Middle frontal gyrus (tissue), 1 donor: ENCODE measurements around the gene MYO1D.
"Not testable (repeated sequence)": the region's sequence is repeated elsewhere in the genome, so short reads cannot be mapped to it uniquely, and the experiment has no call there.

Experiments used
- DNase-seq: peaks from one replicate; pipeline ENCODE4 v3.0.0-alpha.2; 2015; ENCODE audit warnings: low spot score; ENCODE audit errors: extremely low spot score

MYO1D gene

GRCh38 chr17:32777922-32778321 lies 99.0 kb downstream of the MYO1D start:
- DNase-seq: no peak

- no peak for DNase-seq
Measured at GRCh38 chr17:32777436-32777835, 99.5 kb downstream of the MYO1D start.

DNA sequence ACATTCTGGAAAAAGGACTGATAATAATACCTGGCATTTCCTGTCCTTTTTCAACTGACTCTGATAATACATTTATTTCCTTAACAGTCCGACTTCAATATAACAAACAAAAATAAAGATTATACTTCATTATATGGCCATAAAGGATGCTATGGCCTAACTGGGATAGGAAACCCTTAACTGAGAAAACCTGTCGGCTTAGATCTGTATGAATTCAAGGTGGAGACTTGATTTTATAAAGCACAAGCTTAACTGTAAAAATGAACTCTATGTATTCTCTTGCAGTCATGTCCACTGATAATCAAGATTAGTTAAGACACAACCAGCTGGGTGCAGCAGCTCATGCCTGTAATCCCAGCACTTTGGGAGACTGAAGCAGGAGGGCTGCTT lies 102.2 kb downstream of the MYO1D start:
- DNase-seq: no peak

DNA sequence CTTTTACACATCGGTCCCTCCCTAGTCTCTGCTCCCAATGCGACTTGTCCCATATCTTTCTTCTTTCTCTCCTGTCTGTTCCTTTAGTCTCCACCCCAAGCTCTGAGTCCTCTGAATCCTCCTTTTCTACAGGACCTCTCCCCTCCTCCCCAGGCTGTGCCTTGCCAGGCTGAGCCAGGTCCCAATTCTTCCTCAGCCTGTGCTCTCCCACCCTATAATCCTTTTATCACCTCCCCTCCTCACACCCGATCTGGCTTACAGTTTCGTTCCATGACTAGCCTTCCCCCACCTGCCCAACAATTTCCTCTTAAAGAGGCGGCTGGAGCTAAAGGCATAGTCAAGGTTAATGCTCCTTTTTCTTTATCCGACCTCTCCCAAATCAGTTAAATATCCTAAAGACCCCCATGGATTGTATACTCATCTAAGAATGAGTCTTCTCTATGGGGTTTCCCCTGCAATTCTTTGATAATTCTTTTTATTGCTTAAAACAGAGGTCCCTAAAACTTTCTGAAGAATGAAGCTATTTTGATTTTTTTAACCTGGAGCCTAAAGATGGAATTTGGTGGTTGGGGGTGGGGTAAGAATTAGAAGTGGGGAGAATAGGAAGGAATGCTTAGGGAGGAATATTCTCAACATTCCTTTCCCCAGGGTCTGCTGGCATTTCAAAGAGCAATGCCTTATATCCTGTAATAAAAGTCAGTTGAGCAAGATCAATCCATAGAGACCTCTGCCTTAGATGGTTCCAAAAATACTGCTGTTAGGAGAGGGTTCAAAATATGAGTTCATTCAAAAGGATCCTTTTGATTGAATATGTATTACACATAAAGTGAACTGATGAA lies 102.8 kb downstream of the MYO1D start:
- DNase-seq: no peak

- DNase-seq: no peak
Measured at GRCh38 chr17:32772453-32773025, 104.4 kb downstream of the MYO1D start.

GRCh38 chr17:32771396-32771795 lies 105.5 kb downstream of the MYO1D start:
- no peak for DNase-seq

GRCh38 chr17:32769846-32770245 lies 107.1 kb downstream of the MYO1D start:
- DNase-seq: no peak

- no peak for DNase-seq
Measured at GRCh38 chr17:32763855-32764439, 113.0 kb downstream of the MYO1D start.

- DNase-seq: no peak
Measured at GRCh38 chr17:32759476-32759875, 117.4 kb downstream of the MYO1D start.

DNA sequence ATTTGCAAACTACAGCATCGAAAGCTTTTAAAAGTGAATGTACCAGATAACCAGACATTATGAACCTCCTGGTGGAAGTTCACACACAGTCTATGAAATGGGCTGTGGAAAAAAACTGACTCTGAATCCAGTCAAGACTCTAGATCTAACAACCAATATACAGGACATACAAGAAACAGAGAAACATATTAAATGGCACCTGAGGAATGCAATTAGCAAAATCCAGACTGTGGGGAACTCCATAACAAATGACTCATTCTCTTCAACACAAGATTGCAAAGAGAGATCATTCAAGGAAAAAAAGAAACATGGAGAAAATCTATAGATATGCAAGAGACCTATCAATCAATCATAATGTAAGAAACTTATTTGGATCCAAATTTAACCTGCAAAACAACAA lies 119.0 kb downstream of the MYO1D start:
- DNase-seq: no peak

GRCh38 chr17:32756696-32757095 lies 120.2 kb downstream of the MYO1D start:
- no peak for DNase-seq

DNA sequence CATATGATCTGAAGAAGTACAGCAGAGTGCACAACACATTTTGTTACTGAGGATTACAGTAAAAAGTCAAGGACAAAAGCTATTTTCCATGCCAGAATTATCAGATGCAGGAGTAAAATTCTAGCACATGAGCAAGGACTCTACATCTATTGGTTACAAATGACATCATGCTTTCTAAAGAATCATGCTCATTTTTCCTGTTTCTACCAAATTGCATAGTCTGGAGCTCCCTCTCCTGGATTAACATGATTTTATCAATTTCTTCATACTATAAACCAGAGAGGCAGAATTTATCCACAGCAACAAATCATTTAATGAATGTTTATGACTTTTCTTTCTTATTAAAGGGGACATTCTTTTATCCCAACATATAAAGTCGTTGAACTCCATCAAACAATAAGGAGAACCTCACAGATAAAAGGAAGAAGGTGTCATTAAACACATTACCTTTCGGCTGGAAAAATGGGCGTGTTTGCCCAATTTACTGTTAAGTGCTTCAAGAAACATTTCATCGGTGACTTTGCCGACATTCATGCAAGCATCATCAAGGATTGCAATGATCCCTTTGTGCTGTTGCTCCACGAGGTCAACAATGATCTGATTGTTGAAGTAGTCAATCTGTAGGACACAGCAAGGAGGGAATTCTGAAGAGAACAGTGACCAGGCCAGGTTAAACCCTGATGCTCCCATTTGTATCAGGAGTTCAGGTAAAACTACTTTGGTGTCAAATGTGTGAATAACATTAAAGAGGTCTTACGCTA lies 121.7 kb downstream of the MYO1D start:
- peak; percentile 83 for DNase-seq

DNA sequence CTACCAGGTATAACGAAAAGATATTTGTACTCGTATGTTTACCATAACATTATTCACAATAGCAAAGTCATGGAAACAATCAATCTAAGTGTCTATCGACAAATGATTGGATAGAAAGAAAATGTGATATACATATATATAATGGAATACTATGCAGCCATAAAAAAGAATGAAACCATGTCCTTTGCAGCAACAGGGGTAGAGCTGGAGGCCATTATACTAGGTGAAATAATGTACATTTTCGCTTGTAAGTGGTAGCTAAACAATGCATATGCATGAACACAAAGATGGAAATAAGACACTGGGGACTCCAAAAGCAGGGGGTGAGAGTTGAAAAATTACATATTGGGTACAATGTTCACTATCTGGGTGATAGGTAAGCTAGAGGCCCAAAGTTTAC lies 124.0 kb downstream of the MYO1D start:
- no peak for DNase-seq

- DNase-seq: no peak
Measured at GRCh38 chr17:32747856-32748255, 129.1 kb downstream of the MYO1D start.

DNA sequence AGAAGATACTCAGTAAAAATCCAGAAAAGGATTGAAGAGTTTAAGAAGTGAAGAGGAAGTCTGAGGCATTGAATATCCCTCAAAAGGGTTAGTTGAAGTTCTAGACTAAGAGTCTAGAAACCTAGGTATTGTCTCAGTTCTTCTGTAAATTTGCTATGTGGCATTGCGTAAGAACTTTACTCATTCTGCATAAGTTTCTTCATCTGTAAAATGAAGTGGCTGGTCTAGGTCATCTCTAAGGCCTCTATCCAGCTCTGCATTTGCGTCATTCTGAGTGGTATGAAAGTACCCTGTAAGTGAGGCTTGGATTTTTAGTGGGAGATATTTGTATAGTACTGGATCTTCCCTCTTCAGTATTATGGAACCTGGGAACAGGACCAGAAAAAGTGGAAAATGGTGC lies 130.2 kb downstream of the MYO1D start:
- no peak for DNase-seq

DNA sequence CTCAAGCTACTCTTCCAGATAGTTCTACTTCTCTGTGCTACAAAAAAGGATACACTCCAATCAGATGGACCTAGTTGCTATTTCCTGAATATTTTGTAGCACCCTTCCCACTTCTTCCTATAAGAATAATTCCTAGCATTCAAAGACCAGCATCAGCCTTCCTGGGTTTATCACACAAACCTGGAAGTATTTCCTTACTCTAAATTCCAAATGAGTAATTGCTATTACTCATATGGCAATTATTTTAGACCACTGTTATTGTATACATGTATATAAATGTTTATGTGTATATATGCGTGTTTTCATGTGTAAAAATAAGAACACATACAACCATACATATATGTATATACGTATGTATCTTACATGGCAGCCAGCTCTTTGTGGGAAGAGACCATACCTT lies 130.6 kb downstream of the MYO1D start:
- no peak for DNase-seq

DNA sequence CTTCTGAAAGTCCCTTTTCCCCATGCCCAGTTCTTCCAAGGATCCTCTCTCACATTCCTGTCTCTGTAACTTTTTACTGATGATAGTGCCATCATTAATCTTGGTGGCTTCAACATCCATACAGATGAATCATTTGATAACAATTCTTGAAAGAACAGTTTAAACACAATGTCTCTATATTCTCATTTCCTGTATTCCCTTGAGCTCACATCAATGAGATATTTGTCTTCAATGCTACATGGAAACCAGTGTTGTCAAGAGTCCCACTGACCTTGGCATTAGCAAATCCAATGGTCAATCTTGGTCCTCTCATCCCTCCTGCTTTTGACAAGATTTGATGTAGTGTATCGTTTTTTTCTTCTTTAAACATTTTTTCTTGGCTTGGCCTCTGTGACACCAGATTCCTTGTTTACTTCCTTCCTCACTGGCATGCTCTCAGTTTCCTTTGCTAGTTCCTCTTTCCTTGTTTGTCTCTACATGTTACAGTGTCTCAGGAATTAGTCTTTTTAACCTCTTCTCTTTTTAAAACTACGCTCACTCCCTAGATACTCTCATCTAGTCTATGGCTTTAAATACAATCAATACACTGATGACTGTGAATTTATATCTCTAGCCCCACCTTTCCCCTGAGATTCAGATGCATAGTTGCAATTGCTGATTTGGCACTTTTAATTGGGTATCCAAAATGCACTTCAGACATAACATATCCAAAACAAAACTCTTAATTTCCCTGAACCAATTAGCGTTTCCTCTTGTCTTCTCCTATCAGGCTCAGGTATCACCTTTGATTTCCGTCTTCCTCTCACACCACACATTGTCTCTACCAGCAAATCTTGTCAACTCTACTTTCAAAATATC lies 134.0 kb downstream of the MYO1D start:
- DNase-seq: no peak

GRCh38 chr17:32741381-32741780 lies 135.5 kb downstream of the MYO1D start:
- no peak for DNase-seq

DNA sequence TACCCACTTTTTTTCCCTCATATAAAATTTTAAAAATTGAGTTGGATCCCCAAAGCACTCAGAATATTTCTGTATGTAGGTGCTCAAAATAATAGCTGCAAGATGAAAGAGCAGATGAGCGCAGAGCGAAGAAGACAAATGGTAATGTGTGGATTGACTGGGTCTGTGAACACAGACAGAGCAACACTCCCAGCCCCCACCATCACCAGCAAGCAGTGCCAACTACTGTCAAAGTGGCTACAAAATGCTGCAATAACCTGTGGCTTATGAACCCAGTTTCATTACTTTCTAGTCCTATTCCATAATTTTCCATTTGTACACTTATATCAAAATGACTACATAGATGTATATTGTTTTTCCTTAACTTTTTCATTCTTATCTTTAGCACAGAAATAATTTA lies 137.2 kb downstream of the MYO1D start:
- DNase-seq: no peak

DNA sequence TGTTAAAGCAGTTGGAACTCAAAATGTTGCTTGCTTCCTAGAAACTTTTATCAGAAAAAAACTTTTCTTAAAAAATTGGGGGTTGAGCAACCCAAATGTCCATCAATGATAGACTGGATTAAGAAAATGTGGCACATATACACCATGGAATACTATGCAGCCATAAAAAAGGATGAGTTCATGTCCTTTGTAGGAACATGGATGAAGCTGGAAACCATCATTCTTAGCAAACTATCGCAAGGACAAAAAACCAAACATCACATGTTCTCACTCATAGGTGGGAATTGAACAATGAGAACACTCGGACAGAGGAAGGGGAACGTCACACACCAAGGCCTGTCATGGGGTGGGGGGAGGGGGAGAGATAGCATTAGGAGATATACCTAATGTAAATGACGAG lies 137.8 kb downstream of the MYO1D start:
- not testable (repeated sequence) for DNase-seq

DNA sequence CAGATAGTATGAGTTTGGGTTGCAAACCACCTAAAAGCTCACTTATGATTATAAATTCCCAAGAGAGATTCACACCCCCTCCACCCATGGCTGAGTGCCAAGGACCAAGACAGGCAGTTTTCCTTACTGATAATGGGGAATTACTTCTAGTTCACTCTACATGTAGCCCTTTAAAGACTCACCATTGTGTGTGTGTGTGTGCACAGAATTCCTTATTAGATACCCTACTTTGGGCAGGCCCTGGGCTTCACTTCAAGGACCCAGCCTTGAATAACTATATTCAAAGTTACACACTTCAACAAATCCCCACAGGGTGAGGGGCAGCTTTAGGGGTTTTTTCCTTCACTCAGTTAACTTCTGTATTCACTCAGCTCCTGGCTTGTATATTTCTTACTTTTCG lies 143.5 kb downstream of the MYO1D start:
- no peak for DNase-seq
